Measurements from ENCODE around the gene MAOA. TPM values are rescaled to one million over a fixed set of nuclear protein-coding genes. Genes with fewer than 3 reads are reported as not detected.

MAOA gene
- total and polyA plus RNA-seq, 2 of the 13 experiments (the other 11 are each of a cell fraction or from before 2014, with no cell fraction given) = 13.4 to 14.7 TPM

- 7% methylated on average over 5 of the region's 6 CpGs for WGBS (ENCODE audit: low lambda C conversion rate)
- no peaks in the 10 kb centered on the region for H3K79me2 ChIP-seq (ENCODE audit: insufficient read depth, low read length)
- DNase-seq (ENCODE audit: low spot score) (peak; percentile 57), FAIRE-seq (peak; percentile 73), ATAC-seq (peak; percentile 88)
- no peaks in the 10 kb centered on the region for H4K20me1 ChIP-seq (ENCODE audit: insufficient read depth, low read length)
- H3K36me3 ChIP-seq (replicated peaks in 1 of 2; ENCODE audit: control insufficient read depth in 1 of 2, insufficient read depth in 2 of 2, low read length in 2 of 2) = no peaks in the 10 kb centered on the region
- peak; percentile 77 for TF ChIP-seq CTCF (CRISPR knock-in tag; IDR thresholded peaks at IDR 0.05)
- TF ChIP-seq RAD21 (CRISPR knock-in tag; IDR thresholded peaks at IDR 0.05) = peak; percentile 79
- TF ChIP-seq PHF20 (CRISPR knock-in tag; IDR thresholded peaks at IDR 0.05) = no peak
- TF ChIP-seq SMC3 (IDR thresholded peaks at IDR 0.05; ENCODE audit: low read length) = peak; percentile 86
- peak; percentile 89 for TF ChIP-seq STAG1 (CRISPR knock-in tag; IDR thresholded peaks at IDR 0.05)
- TF ChIP-seq MEIS1 (CRISPR knock-in tag; IDR thresholded peaks at IDR 0.05; ENCODE audit: borderline replicate concordance) = no peak
- ChIA-PET CTCF (ENCODE audit: low intra/inter-chr PET ratio, low total read pairs) (interaction anchor here (4.1 kb wide), 1 partner anchor 191 kb away, joined by 49 read pairs; no protein-coding TSS in a partner anchor), POLR2A (interaction anchor here (1.3 kb wide), 1 partner anchor 94 kb away, joined by 5 read pairs; the partner anchor contains the start of gene MAOA)
- H3K4me3 ChIP-seq (replicated peaks in 1 of 3; ENCODE audit: insufficient read depth in 1 of 3, low read depth in 2 of 3, low read length in 3 of 3) = no peak overlapping the region
- no peaks in the 10 kb centered on the region for H3K9me3 ChIP-seq (ENCODE audit: low read length)
- intact Hi-C loops (cut with micrococcal nuclease; ENCODE audit: unreplicated experiment) = loop anchor here (1.0 to 5.0 kb wide), 2 partner anchors 93 to 191 kb away; partner anchors contain the start of gene MAOA
- H3K4me1 ChIP-seq (ENCODE audit: insufficient read depth, low read length) = 0 out of 2 replicates have a peak, but pooled peaks cover 9% of the 10 kb centered on the region
- no peak overlapping the region for H3K27ac ChIP-seq (ENCODE audit: extremely low read length, insufficient read depth, low read length)
- H2AFZ ChIP-seq (ENCODE audit: low read length) = no peak overlapping the region
- no peak overlapping the region for H3K9ac ChIP-seq (ENCODE audit: insufficient read depth, low read depth, low read length)
- no peak overlapping the region for H3K4me2 ChIP-seq (ENCODE audit: low read depth, low read length)
- BruUV-seq (replicated peaks) = no TSS peak
- H3K27me3 ChIP-seq (ENCODE audit: control insufficient read depth in 1 of 2, insufficient read depth in 2 of 2, low read length in 2 of 2) = no peaks in the 10 kb centered on the region
- in situ Hi-C loops (cut with HindIII; ENCODE audit: extremely low pct_ligation_motif_present, low pct_unique_long_range_greater_than_20kb) = loop anchor here (10.0 kb wide), 1 partner anchor 395 kb away; no protein-coding TSS in a partner anchor
Observed at GRCh38 chrX:43750248-43750676, 94.2 kb downstream of the MAOA start.

- FAIRE-seq = no peak
Observed at GRCh38 chrX:43753637-43754036, 97.5 kb downstream of the MAOA start.

More at GRCh38 chrX:43753637-43754036, 97.5 kb downstream of the MAOA start:
- WGBS (ENCODE audit: low lambda C conversion rate) = 29% methylated on average over 3 of the region's 3 CpGs
- BruUV-seq (replicated peaks) = no TSS peak
- in situ Hi-C loops (cut with HindIII; ENCODE audit: extremely low pct_ligation_motif_present, low pct_unique_long_range_greater_than_20kb) (loop anchor here (10.0 kb wide), 1 partner anchor 399 kb away; no protein-coding TSS in a partner anchor), intact Hi-C loops (cut with micrococcal nuclease; ENCODE audit: unreplicated experiment) (loop anchor here (5.0 kb wide), 1 partner anchor 96 kb away; the partner anchor contains the start of gene MAOA)
- H3K9me3 ChIP-seq (ENCODE audit: low read length) = no peaks in the 10 kb centered on the region
- TF ChIP-seq TEAD3 (CRISPR knock-in tag; optimal IDR thresholded peaks at IDR 0.05; ENCODE audit: borderline replicate concordance) (no peak), ZFY (CRISPR knock-in tag; IDR thresholded peaks at IDR 0.05) (no peak), ZNF841 (CRISPR knock-in tag; IDR thresholded peaks at IDR 0.05; ENCODE audit: borderline replicate concordance) (no peak), ZNF34 (CRISPR knock-in tag; IDR thresholded peaks at IDR 0.05; ENCODE audit: borderline replicate concordance) (no peak), ZNF251 (CRISPR knock-in tag; IDR thresholded peaks at IDR 0.05) (no peak), ZC3H13 (CRISPR knock-in tag; IDR thresholded peaks at IDR 0.05) (no peak), MTF2 (CRISPR knock-in tag; IDR thresholded peaks at IDR 0.05; ENCODE audit: borderline replicate concordance) (no peak), MIXL1 (CRISPR knock-in tag; IDR thresholded peaks at IDR 0.05) (no peak), ZNF557 (CRISPR knock-in tag; IDR thresholded peaks at IDR 0.05) (no peak), NR2C2 (CRISPR knock-in tag; IDR thresholded peaks at IDR 0.05; ENCODE audit: borderline replicate concordance) (no peak)
- ChIA-PET CTCF (ENCODE audit: low intra/inter-chr PET ratio, low total read pairs) (no interaction called here), POLR2A (no interaction called here)
- H3K27ac ChIP-seq (ENCODE audit: extremely low read length, insufficient read depth, low read length) = no peak overlapping the region
- H3K36me3 ChIP-seq (replicated peaks in 1 of 2; ENCODE audit: control insufficient read depth in 1 of 2, insufficient read depth in 2 of 2, low read length in 2 of 2) = no peaks in the 10 kb centered on the region
- H3K79me2 ChIP-seq (ENCODE audit: insufficient read depth, low read length) = no peaks in the 10 kb centered on the region
- H3K4me2 ChIP-seq (ENCODE audit: low read depth, low read length) = no peak overlapping the region
- H3K9ac ChIP-seq (ENCODE audit: insufficient read depth, low read depth, low read length) = no peak overlapping the region
- 0 out of 2 replicates have a peak, but pooled peaks cover 9% of the 10 kb centered on the region for H3K4me1 ChIP-seq (ENCODE audit: insufficient read depth, low read length)
- no peak for DNase-seq (ENCODE audit: low spot score)
- H2AFZ ChIP-seq (ENCODE audit: low read length) = no peak overlapping the region
- ATAC-seq = no peak
- no peaks in the 10 kb centered on the region for H3K27me3 ChIP-seq (ENCODE audit: control insufficient read depth in 1 of 2, insufficient read depth in 2 of 2, low read length in 2 of 2)
- no peak overlapping the region for H3K4me3 ChIP-seq (replicated peaks in 1 of 3; ENCODE audit: insufficient read depth in 1 of 3, low read depth in 2 of 3, low read length in 3 of 3)
- H4K20me1 ChIP-seq (ENCODE audit: insufficient read depth, low read length) = no peaks in the 10 kb centered on the region
